Thyroid gland (tissue), 4 donors: ENCODE results near the gene NFATC2. TPM values are rescaled to one million over a fixed set of nuclear protein-coding genes. Genes with fewer than 3 reads are reported as not detected.

Experiments
- DNase-seq, 2 donors: peaks; one replicate each; pipeline ENCODE4 v3.0.0-alpha.2; 2019
- H3K27ac ChIP-seq, 3 donors: fragments of 200-600 bp; sonication (generic); 1 replicate in 2 of 3; 2 replicates in 1 of 3; pipeline ENCODE4 v1.5.1; 2016 to 2019; ENCODE audit warnings: mild to moderate bottlenecking in 1 of 3, moderate library complexity in 1 of 3
- H3K27me3 ChIP-seq: fragments of 200-600 bp; sonication (generic); one replicate; pipeline ENCODE4 v1.5.1; 2019
- H3K36me3 ChIP-seq, 2 donors: fragments of 200-600 bp; sonication (generic); one replicate each; pipeline ENCODE4 v1.5.1; 2016 to 2019
- H3K4me1 ChIP-seq, 2 donors: fragments of 200-600 bp; sonication (generic); one replicate each; pipeline ENCODE4 v1.5.1; 2017 to 2019
- H3K4me3 ChIP-seq, 3 donors: fragments of 200-600 bp; sonication (generic); replicated peaks in 1 of 3; 1 replicate in 2 of 3; 2 replicates in 1 of 3; pipeline ENCODE4 v1.5.1; 2016; ENCODE audit warnings: mild to moderate bottlenecking in 1 of 3
- H3K9me3 ChIP-seq: fragments of 200-600 bp; sonication (generic); one replicate; pipeline ENCODE4 v1.5.1; 2017
- CTCF ChIP-seq, 6 experiments: fragments of 200-600 bp in 3 of 6; fragments of 450-650 bp in 3 of 6; sonication (generic) in 3 of 6; IDR thresholded peaks; one replicate each; pipeline ENCODE4 v1.5.1; 2016 to 2019; ENCODE audit warnings: antibody characterized with exemption in 6 of 6, mild to moderate bottlenecking in 2 of 6, inconsistent platforms in 1 of 6, moderate library complexity in 1 of 6
- POLR2A ChIP-seq, 2 donors: fragments of 450-650 bp; IDR thresholded peaks; one replicate each; pipeline ENCODE4 v1.6.1; 2017; ENCODE audit warnings: antibody characterized with exemption in 2 of 2, mild to moderate bottlenecking in 2 of 2, moderate library complexity in 1 of 2
- WGBS, 2 donors: methylation state at CpG; one replicate each; pipeline ENCODE4 v1.1.5; 2017; 5-methylcytosine and 5-hydroxymethylcytosine counted together
- intact Hi-C: fragments of 100-400 bp; cut with DNase I; formaldehyde crosslinking; loops from one replicate; pipeline ENCODE4 v1.15.1; 2023
- total RNA-seq, 4 donors: library from RNA; depleted of rRNA; stranded (reverse); fragments of >200 nt; gene quantifications; one replicate each; pipeline ENCODE4 v1.2.3, GENCODE V29; 2016

Gene NFATC2
- 10 to 100 TPM in 1 of 4 donors, 1 to 10 TPM in 3; 7.5 to 12.6 (median 8.5) TPM for total RNA-seq

- intact Hi-C loops = no loop called here
- peak; percentile 73 to 75 for DNase-seq
Observed at GRCh38 chr20:51542571-51543421, at the start of gene NFATC2. NFATC2 (minus strand) TSS chr20:51542719; CDS start chr20:51542499, 220 bp downstream.

GRCh38 chr20:51591871-51592270 is 49.4 kb upstream of the NFATC2 start:
- no peak overlapping the region for H3K27ac ChIP-seq
- no peaks in the 10 kb centered on the region for H3K4me1 ChIP-seq
- no peak overlapping the region for H3K4me3 ChIP-seq
- TF ChIP-seq CTCF (IDR thresholded peaks at IDR 0.05) = no peak
- no peak for TF ChIP-seq POLR2A (IDR thresholded peaks at IDR 0.05)
- DNase-seq = no peak
- intact Hi-C loops = no loop called here
- no peaks in the 10 kb centered on the region for H3K27me3 ChIP-seq
- H3K9me3 ChIP-seq = no peaks in the 10 kb centered on the region
- H3K36me3 ChIP-seq = no peaks in the 10 kb centered on the region
- 87 to 89% methylated on average over 10 of the region's 10 CpGs for WGBS, 2 donors

More at GRCh38 chr20:51542571-51543421, at the start of gene NFATC2:
- H3K4me1 ChIP-seq = peaks cover 17 to 29% of the 10 kb centered on the region in 2 donors
- no peaks in the 10 kb centered on the region for H3K9me3 ChIP-seq
- no peaks in the 10 kb centered on the region for H3K36me3 ChIP-seq
- peak within 1 kb of the TSS; percentile 87 to 93 (median 90) for H3K27ac ChIP-seq
- no peaks in the 10 kb centered on the region for H3K27me3 ChIP-seq
- TF ChIP-seq CTCF (IDR thresholded peaks at IDR 0.05) = peak in 3 of 6 experiments; percentile 4 to 20 (median 5)
- TF ChIP-seq POLR2A (IDR thresholded peaks at IDR 0.05) = peak in 1 of 2 donors; percentile 55
- 7 to 24% methylated on average over 2 to 3 of the region's 67 CpGs for WGBS, 2 donors
- peak within 1 kb of the TSS; percentile 10 to 61 (median 43) for H3K4me3 ChIP-seq

GRCh38 chr20:51588762-51589161 is 46.2 kb upstream of the NFATC2 start:
- TF ChIP-seq POLR2A (IDR thresholded peaks at IDR 0.05) (no peak), CTCF (IDR thresholded peaks at IDR 0.05) (no peak)
- intact Hi-C loops = no loop called here
- H3K36me3 ChIP-seq = no peaks in the 10 kb centered on the region
- no peaks in the 10 kb centered on the region for H3K4me1 ChIP-seq
- no peaks in the 10 kb centered on the region for H3K9me3 ChIP-seq
- no peaks in the 10 kb centered on the region for H3K27me3 ChIP-seq
- no peak for DNase-seq
- 80 to 81% methylated on average over 3 of the region's 3 CpGs for WGBS, 2 donors
- H3K27ac ChIP-seq = no peak overlapping the region
- no peak overlapping the region for H3K4me3 ChIP-seq

GRCh38 chr20:51587145-51587544 is 44.6 kb upstream of the NFATC2 start:
- WGBS, 2 donors = 94% methylated on average over 4 of the region's 4 CpGs
- TF ChIP-seq CTCF (IDR thresholded peaks at IDR 0.05) (no peak), POLR2A (IDR thresholded peaks at IDR 0.05) (no peak)
- Histone ChIP-seq H3K9me3 (no peaks in the 10 kb centered on the region), H3K27ac (no peak overlapping the region), H3K4me3 (no peak overlapping the region), H3K27me3 (no peaks in the 10 kb centered on the region), H3K36me3 (no peaks in the 10 kb centered on the region), H3K4me1 (no peaks in the 10 kb centered on the region)
- no peak for DNase-seq
- intact Hi-C loops = no loop called here

- Histone ChIP-seq H3K27me3 (no peaks in the 10 kb centered on the region), H3K4me3 (no peak overlapping the region), H3K9me3 (no peaks in the 10 kb centered on the region), H3K36me3 (no peaks in the 10 kb centered on the region), H3K4me1 (no peaks in the 10 kb centered on the region), H3K27ac (no peak overlapping the region)
- intact Hi-C loops = no loop called here
- no peak for DNase-seq
- no peak for TF ChIP-seq POLR2A (IDR thresholded peaks at IDR 0.05)
- no peak for TF ChIP-seq CTCF (IDR thresholded peaks at IDR 0.05)
- 72 to 91% methylated on average over 2 to 4 of the region's 4 CpGs for WGBS, 2 donors
Observed at GRCh38 chr20:51586005-51586440, 43.5 kb upstream of the NFATC2 start.
